ENCODE results near the gene OAT.

The OAT gene

GRCh38 chr10:124384591-124385190, 34.0 kb downstream of the OAT start:
- no peak overlapping the region for H3K4me3 ChIP-seq (replicated peaks; ENCODE audit: low read depth, low read length)
- DNase-seq (ENCODE audit: low read depth), result no peak
- no peak for TF ChIP-seq CTCF (IDR thresholded peaks at IDR 0.05; ENCODE audit: low read length, missing control alignments)

- no peak for TF ChIP-seq CTCF (IDR thresholded peaks at IDR 0.05; ENCODE audit: low read length, missing control alignments)
- H3K4me3 ChIP-seq (replicated peaks; ENCODE audit: low read depth, low read length), result no peak overlapping the region
- DNase-seq (ENCODE audit: low read depth), result no peak
These were observed 34.6 kb downstream of the OAT start for GRCh38 chr10:124384172-124384571.

- no peak overlapping the region for H3K4me3 ChIP-seq (replicated peaks; ENCODE audit: low read depth, low read length)
- TF ChIP-seq CTCF (IDR thresholded peaks at IDR 0.05; ENCODE audit: low read length, missing control alignments), result no peak
- no peak for DNase-seq (ENCODE audit: low read depth)
These were observed 35.2 kb downstream of the OAT start for GRCh38 chr10:124383496-124383895.

- H3K4me3 ChIP-seq (replicated peaks; ENCODE audit: low read depth, low read length), result no peak overlapping the region
- DNase-seq (ENCODE audit: low read depth), result no peak
- TF ChIP-seq CTCF (IDR thresholded peaks at IDR 0.05; ENCODE audit: low read length, missing control alignments), result no peak
These were observed 37.6 kb downstream of the OAT start for GRCh38 chr10:124381011-124381611.

- no peak for DNase-seq (ENCODE audit: low read depth)
- no peak for TF ChIP-seq CTCF (IDR thresholded peaks at IDR 0.05; ENCODE audit: low read length, missing control alignments)
- no peak overlapping the region for H3K4me3 ChIP-seq (replicated peaks; ENCODE audit: low read depth, low read length)
These were observed 38.3 kb downstream of the OAT start for GRCh38 chr10:124380256-124380995.

- no peak overlapping the region for H3K4me3 ChIP-seq (replicated peaks; ENCODE audit: low read depth, low read length)
- no peak for DNase-seq (ENCODE audit: low read depth)
- no peak for TF ChIP-seq CTCF (IDR thresholded peaks at IDR 0.05; ENCODE audit: low read length, missing control alignments)
These were observed 39.0 kb downstream of the OAT start for GRCh38 chr10:124379609-124380193.

Data from fibroblast of pulmonary artery (primary cell).